ENCODE measurements around the gene ZNF202.
"Not testable (repeated sequence)": the region's sequence is repeated elsewhere in the genome, so short reads cannot be mapped to it uniquely, and the experiment has no call there.

Gene ZNF202

DNA sequence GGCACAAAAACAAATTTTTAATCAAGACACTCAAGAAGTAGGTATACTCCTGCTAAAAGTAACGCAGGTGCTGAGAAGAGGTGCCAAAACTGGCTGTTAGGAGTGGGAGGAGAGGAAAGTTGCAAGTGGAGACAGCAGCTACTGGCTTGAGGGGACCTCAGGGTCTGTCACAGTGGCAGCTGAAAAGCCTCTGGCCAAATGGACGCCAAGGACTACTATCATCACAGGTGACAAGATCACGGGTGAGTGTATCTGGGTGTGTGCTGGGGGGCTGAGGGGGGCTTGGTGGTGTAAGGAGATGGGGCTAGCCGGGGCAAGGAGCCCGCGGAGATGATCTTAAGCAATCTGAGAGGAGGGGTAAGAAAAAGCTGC, 687 bp downstream of the ZNF202 start:
- peak; percentile 15 for DNase-seq (ENCODE audit: low spot score)

DNA sequence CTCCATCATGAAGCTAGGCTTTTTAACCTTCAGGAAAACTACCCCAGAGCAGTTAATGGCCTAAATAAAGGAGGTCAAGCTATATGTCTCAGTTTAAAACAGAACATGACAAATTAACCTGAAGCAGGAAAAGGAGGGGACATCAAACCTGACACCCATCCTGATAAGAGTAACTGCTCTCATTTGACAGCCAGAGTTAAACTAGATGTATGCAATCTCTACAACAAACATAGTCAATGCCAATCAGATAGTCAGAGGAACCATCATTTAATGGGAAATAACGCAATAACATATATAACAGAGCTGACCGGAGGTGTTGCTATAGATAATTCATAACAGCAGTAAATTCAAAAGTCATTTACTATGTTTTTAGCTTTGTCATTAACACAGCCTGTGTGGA, 3.1 kb downstream of the ZNF202 start:
- DNase-seq (ENCODE audit: low spot score) = no peak

DNA sequence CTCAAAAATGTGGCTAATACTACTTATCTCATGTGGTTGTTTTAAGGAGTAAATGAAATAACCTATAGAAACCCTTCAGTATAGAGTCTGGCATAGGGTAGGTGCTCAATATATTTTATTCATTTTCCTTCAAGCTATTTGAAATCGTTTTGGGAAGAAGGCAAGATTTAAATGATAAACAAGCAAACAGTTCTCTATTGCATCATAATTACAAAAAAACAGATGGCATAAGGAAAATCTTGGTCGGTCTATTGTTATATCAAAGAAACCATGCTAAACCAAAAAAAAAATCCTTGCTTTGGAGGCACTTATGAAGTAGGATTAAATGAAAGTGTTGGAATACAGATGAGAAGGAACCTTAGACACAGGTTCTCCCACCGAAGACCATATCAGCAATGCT, 4.7 kb downstream of the ZNF202 start:
- no peak for DNase-seq (ENCODE audit: low spot score)

DNA sequence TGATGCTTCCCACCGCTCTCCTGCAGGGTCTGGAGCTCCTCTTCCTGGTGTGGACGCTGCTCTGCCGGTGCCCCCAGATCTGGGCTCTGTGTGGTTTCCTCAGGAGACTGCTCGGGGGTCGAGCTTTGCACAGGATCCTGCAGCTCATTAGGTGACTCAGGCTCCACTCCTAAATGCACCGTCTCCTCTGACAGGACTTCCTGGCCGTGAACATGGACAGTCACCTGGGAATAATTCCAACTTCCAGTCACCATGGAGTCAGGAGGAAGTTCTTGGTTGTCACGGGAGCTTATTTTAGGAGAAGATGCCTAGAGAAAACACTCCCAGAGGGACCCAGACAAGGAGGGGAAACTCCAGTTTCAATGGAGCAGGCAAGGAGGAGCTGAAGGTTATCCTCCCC, 11.9 kb downstream of the ZNF202 start:
- no peak for DNase-seq (ENCODE audit: low spot score)

DNA sequence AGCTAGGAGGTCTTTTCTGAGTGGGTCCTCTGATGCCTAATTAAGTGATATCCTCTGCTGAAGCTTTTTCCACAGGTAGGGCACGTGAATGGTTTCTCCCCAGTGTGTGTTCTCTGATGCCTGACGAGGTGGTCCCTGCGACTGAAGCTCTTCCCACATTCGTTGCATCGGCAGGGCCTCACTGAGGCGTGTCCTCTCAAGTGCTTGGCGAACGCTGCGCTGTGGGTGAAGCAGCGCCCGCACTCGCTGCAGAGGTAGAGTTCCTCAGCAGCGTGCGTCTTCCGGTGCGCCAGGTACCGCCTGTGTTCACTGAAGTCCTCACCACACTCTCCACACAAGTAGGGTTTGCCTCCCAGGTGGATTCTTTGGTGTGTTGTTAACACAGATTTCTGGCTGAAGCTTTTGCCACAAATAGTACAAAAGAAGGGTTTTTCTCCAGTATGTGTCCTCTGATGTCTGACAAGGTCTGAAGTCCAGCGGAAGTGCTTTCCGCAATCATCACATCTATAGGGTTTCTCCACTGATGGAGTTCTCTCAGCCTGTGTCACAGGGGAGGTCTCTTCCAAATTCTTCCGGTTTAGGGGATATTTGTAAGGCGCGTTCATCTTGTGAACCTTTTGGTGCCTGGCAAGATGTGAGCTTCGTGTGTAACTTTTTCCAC, 15.3 kb downstream of the ZNF202 start:
- DNase-seq (ENCODE audit: low spot score) = no peak

DNA sequence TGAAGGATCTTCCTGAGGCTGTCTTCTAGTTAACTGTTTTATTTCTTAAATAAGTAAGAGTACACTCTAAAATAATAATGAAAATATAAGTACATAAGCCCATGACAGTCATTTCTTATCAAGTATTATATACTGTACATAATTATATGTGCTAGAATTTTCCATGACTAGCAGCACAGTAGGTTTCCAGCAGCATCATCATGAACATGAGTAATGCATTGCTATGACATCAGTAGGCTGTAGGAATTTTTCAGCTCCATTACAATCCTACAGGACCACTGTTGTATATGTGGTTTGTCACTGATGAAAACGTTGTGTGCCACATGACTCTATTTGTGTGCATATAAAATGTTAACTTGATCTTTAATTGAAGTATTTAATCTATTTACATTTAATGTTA, 22.0 kb downstream of the ZNF202 start:
- DNase-seq (ENCODE audit: low spot score) = no peak

DNA sequence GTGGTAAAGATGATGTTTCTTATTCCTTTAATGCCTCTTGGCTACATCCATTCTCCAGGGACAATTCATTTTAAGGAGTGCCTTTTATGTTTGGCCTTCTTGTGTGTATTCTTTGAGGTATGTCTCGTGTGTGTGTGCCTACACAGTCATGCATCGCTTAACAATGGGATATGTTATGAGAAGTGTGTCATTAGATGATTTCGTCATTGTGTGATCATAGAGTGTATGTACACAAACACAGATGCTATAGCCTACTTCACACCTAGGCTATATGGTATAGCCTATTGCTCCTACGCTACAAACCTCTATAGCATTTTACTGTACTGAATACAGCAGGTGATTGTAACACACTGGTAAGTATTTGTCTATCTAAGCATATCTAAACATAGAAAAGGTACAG, 23.0 kb downstream of the ZNF202 start:
- no peak for DNase-seq (ENCODE audit: low spot score)

DNA sequence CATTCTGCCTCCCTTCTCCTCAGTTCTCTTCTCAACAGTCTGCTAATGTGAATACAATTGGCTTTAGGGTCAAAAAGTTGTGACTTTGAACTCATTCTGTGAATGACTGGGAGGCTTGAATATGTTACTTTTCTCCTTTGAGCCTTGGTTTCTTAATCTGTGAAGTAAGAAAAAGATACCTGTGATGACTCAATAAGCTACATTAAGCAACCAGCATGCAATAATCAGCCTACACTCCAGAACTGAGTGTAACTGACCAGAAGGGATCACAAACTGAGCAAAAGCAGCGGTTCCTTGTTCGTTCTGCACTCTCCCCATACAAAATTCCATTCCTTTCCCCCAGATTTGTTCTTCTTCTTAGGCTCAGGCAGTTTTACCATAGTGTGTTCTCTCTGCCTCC, 23.4 kb downstream of the ZNF202 start:
- no peak for DNase-seq (ENCODE audit: low spot score)

DNA sequence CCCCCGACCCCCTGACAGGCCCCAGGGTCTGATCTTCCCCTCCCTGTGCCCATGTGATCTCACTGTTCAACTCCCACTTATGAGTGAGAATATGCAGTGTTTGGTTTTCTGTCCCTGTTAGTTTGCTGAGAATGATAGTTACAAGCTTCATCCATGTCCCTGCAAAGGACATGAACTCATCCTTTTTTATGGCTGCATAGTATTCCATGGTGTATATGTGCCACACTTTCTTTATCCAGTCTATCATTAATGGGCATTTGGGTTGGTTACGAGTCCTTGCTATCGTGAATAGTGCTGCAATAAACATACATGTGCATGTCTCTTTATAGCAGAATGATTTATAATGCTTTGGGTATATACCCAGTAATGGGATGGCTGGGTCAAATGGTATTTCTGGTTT, 28.8 kb downstream of the ZNF202 start:
- not testable (repeated sequence) for DNase-seq (ENCODE audit: low spot score)

DNA sequence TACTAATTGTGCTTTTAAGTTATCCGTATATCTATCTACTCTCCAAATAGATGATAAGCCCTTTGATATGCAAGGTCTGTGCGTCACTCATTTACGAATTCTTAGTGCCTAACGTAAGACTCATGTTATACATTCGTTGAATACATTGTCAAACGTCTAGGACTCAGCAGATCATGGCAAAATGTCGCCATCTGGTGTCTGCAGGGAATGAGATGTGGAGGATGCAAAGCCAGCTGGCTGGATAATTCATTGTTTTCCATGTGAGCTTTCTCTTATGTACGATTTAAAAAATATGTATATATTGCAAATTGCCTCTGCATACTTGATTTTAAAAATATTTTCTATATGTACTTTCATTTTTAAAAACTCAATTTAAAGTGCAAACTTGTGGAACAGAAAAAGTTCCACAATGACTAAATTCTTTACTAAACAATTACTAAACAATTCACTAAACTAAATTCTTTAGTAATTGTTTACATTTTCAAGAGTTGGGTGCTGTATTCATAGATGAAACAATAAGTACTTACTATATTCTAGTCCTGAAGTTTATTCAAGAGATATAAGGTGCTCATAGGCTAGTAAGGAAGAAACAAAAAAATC, 33.8 kb downstream of the ZNF202 start:
- DNase-seq (ENCODE audit: low spot score) = peak; percentile 43

DNA sequence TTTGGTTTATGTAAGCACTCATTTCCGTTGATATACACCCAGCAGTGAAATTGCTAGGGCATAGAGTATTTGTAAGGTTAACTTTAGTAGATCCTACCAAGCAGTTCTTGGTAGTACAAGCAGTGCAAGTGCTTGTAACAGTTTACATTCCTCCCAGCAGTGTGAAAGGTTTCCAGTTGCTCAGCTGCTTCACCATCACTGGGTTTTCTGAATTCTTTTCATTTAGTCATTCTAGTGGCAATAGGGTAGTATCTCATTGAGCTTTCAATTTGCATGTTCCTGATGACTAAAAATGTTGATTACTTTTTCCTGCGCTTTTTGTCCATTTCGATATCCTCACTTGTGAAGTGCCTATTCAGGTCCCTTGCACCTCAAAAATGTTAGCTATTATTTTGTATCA, 34.3 kb downstream of the ZNF202 start:
- DNase-seq (ENCODE audit: low spot score) = no peak

DNA sequence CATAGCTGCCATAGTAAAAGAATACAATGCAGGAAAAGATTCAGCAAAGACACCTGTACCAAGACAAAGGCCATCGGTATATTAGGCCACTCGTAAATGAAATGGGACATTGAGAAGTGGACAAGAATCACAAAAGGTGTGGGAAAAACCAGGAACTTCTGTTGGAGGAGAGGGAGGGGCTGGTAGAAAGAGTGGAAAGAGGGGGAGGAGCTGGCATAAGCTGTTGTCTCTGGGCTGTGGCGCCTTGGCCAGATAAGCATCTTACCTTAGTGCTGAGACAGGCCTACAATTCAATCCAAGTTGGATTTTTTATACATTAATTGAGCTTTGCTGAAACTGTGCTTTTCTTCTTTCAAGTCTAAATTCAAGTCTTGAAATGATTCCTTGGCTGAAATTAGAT, 37.1 kb downstream of the ZNF202 start:
- no peak for DNase-seq (ENCODE audit: low spot score)

DNA sequence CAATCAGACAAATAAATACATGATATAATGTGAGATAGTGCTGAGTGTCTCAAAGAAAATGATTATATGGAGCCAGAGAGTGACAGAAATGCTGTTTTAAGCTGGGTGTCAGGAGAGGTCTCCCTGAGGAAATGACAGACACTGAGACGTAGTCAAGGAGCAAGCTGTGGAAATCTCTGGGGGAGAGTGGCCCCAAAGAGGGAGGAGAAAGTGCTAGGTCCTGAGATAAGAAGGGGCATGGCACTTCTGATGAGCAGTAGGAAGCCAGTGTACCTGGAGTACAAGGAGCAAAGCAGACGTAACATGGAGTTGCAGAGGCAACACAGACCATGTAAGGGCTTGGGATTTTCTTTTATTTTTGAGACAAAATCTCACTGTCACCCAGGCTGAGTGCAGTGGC, 38.8 kb downstream of the ZNF202 start:
- no peak for DNase-seq (ENCODE audit: low spot score)

DNA sequence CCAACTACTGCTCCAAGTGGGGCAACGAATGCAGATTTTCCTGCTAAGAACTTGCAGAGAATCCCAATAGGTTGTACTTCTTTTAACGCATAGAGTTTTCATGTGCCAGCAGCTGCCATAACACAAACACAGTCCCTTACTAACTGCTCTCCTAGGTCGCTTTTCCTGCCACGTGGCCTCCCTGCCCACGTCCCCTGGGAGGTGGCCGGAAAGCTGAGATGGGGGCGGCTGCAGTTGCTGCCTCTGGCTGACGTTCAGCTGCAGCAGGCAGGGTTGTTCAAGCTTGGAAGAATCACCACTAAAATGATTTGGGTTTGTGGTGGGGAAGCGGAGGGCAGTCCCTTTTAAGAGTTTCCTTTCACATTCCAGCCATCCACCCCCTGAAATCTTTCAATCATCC, 39.3 kb downstream of the ZNF202 start:
- no peak for DNase-seq (ENCODE audit: low spot score)

DNA sequence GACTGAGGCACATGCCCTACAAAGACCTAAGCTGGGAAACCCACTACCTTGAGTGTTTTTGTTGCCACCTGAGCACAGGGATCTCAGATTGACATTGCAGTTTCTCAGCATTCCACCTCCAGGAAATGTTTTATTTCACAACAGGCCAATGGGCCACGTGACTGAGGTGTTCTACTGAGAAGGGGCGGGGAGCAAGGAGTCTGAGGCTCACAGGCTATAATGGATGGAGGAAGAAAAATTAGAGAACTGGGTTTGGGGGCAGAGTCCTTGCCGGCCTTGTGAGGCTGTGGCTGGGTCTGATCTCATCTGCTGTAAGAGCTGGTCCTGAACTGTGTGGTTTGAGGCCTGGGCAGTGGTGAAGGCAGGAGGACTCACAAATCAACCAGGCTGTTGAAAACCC, 40.7 kb downstream of the ZNF202 start:
- no peak for DNase-seq (ENCODE audit: low spot score)

DNA sequence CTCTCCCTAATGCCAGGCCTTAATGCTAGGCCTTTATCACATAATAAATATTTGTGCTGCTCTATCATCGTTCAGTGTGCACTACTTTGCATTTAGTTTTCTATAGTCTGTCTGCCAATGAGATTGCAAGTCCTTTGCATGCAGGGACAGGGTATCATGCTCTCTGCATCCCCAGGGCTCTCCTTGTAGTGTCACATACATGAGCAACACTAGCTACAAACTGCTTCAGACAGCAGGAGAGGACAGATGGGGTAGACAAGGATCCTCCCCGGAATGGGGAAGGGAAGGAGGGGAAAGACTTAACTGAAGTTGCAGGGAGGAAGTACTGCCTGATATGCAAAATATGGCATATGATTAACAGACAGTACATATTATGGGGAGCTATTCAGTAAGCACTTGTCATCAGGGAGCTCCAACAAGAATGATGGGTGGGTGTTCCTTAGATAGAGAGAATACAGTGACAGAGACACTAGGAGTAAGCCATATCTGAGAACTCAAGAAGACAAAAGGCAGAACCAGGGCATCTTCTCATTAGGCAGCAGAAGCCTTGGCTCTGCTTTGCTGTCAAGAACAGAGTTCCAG, 42.8 kb downstream of the ZNF202 start:
- DNase-seq (ENCODE audit: low spot score) = no peak

DNA sequence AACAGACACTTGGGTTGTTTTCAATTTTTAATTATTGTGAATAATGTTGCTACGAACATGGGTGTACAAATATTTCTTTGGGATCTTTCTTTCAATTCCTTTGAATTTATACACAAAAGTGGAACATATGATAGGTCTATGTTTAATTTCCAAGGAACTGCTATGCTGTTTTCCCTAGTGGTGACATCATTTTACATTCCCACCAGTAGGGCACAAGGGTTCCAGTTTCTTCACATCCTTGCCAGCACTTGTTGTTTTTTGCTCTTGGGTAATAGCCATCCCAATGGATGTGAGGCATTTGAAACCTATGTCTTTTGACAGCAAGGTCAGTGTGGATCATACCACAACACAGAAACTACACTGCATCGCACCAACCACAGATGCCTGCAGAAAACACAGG, 45.3 kb downstream of the ZNF202 start:
- DNase-seq (ENCODE audit: low spot score) = no peak

DNA sequence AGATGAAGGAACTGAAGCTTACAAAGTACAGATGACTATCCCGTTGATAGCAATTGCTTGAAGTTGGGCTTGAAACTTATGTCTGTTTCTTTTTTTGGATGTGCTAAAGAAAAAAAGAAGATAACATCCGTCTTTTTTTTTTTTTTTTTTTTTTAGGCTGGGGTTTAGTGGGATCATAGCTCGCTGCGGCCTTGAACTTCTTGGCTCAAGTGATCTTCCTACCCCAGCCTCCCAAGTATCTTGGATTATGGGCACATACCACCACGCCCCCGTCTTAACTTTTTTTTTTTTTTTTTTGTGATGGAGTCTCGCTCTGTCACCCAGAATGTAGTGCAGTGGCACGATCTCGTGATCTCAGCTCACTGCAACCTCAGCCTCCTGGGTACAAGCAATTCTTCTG, 46.2 kb downstream of the ZNF202 start:
- DNase-seq (ENCODE audit: low spot score) = no peak

DNA sequence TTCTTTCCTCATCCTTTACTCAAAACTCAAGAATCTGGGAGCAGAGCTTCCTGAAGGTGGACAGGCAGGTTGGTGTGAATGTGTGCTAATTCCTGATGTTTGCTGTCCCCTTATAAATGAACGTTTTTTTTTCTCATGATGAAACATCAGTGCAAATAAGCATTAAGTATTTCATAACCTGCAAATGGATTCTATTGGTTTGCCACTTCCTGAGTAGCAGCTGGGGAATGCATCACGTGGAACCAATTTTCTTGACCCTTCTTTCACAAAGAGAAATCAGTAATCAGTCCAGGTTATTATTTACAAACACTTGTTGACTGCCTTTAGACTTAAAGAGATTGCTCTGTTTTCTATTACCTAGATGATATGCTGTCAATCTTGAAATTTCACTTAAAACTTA, 46.9 kb downstream of the ZNF202 start:
- no peak for DNase-seq (ENCODE audit: low spot score)

DNA sequence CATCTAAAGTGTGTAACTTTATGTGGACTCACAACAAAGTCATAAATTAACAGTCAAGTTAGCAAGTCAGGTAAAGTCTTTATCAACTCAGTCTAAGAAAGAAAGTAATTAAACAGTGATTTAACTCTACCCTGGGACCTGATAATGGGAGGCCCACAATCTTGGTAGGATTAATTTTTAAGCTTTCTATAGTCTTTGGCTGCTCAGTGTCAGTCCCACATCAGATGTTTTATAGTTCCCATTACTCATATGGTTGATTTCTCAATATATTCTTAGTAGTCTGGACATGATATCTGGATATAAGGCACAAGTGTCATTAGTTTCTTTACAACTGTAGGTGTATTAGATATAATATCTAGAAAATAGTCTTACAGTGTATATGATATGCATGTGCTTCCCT, 48.5 kb downstream of the ZNF202 start:
- no peak for DNase-seq (ENCODE audit: low spot score)

DNA sequence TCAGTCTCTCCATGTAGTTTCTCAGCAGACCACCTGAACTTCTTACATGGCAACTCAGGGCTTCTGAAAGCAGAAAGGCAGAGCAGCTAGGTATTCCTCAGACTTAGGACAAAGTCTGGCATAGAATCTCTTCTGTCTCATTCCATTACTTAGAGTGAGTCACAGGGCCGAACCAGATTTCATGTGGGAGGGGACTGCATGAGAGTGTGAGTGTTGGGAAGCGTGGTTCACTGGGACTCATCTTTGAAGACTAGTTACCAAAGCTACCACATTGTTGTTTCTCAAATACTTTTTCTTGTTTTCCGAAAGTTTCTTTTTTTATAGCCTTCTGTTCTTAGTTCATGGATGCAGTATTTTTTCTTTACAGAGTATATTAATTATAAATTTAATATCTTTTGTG, 51.0 kb downstream of the ZNF202 start:
- DNase-seq (ENCODE audit: low spot score) = peak; percentile 20

DNA sequence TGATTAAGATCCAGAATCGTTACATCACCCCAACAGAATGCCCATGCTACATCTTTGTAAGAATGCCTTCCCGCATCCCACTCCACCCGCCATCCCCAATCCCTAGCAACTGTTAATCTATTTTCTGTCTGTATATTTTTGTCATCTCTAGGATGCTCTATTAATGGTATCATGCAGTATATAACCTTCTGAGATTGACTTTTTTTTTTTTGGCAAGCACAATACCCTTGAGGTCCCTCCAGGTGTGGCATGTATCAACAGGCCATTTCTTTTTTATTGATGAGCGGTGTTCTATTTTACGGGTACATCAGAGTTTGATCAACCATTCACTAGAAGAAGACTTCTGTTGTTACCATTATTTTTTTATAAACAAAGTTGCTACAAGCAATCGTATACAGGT, 56.9 kb downstream of the ZNF202 start:
- no peak for DNase-seq (ENCODE audit: low spot score)

DNA sequence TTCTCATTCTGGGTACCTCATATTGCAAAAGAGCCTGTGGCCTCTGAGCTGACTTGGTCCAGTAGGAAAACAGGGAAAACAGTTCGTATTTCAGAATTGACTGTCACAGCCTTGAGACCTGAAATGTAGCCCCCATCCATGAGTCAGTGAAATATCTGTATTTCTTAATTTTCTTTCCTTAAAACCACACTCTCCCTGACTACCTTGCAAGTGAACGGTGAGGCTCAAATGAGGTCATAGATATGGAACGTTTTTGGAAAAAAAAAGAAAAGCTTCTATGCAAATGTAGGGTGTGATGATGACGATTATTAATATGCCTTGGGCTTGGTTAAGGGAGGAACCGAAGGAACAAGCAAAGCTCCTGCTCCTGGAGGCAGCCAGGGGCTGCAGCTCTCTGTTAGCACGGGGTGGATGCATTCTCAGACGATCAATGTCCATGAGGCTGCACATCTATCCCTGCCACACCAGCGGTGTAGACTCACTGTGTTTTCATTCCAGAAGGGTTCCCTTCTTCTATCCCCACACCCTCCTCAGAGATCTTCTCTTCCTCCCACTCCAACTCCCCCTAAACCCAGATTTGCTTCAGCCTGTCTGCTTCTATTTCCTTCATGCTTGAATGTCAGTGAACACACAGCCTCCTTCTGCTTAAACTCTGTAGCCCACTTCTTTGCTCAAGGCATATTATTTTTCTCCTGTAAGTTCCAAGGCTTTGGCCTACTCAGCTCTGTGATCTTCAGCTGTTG, 57.9 kb downstream of the ZNF202 start:
- no peak for DNase-seq (ENCODE audit: low spot score)
